Measurements from ENCODE around the gene KRTAP5-3. TPM values are rescaled to one million over a fixed set of nuclear protein-coding genes. Genes with fewer than 3 reads are reported as not detected.

KRTAP5-3 gene
- total RNA-seq, 1 donor from 2014 or later, result not detected

DNA sequence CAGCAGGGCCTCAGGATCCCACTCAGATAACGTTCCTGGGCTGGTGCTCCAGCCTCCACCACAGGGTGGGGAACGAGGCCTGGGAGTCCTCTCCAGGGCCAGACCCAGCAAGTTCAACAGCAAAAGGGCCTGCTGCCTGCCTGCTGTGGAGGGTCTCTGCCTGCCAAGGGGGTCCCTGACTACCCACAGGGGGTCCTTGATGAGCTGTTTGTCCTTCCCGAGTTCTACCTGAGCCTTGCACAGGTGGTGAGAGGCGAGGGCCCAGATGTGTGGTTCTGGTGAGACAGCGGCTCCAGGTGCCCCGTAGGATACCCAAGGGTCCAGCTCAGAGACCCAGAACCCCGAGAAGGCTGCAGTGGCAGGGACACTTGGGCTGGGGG lies 40.6 kb downstream of the KRTAP5-3 start:
- Histone ChIP-seq H3K4me3 (ENCODE audit: low read depth, low read length) (no peak overlapping the region), H3K27me3 (ENCODE audit: control insufficient read depth, insufficient read depth, low read length) (peaks cover 4% of the 10 kb centered on the region), H3K36me3 (ENCODE audit: control insufficient read depth, insufficient read depth, low read length) (no peaks in the 10 kb centered on the region)
- FAIRE-seq (no peak), DNase-seq (ENCODE audit: low read depth) (no peak)
- TF ChIP-seq, protein P1, sequence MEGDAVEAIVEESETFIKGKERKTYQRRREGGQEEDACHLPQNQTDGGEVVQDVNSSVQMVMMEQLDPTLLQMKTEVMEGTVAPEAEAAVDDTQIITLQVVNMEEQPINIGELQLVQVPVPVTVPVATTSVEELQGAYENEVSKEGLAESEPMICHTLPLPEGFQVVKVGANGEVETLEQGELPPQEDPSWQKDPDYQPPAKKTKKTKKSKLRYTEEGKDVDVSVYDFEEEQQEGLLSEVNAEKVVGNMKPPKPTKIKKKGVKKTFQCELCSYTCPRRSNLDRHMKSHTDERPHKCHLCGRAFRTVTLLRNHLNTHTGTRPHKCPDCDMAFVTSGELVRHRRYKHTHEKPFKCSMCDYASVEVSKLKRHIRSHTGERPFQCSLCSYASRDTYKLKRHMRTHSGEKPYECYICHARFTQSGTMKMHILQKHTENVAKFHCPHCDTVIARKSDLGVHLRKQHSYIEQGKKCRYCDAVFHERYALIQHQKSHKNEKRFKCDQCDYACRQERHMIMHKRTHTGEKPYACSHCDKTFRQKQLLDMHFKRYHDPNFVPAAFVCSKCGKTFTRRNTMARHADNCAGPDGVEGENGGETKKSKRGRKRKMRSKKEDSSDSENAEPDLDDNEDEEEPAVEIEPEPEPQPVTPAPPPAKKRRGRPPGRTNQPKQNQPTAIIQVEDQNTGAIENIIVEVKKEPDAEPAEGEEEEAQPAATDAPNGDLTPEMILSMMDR (IDR thresholded peaks at IDR 0.05; ENCODE audit: insufficient read depth, low read length, severe bottlenecking), result no peak

GRCh38 chr11:1567052-1567720 lies 41.1 kb downstream of the KRTAP5-3 start:
- FAIRE-seq, result no peak
- TF ChIP-seq, protein P1 (IDR thresholded peaks at IDR 0.05; ENCODE audit: insufficient read depth, low read length, severe bottlenecking), result no peak
- Histone ChIP-seq H3K27me3 (ENCODE audit: control insufficient read depth, insufficient read depth, low read length) (peaks cover 4% of the 10 kb centered on the region), H3K36me3 (ENCODE audit: control insufficient read depth, insufficient read depth, low read length) (no peaks in the 10 kb centered on the region), H3K4me3 (ENCODE audit: low read depth, low read length) (no peak overlapping the region)
- no peak for DNase-seq (ENCODE audit: low read depth)

DNA sequence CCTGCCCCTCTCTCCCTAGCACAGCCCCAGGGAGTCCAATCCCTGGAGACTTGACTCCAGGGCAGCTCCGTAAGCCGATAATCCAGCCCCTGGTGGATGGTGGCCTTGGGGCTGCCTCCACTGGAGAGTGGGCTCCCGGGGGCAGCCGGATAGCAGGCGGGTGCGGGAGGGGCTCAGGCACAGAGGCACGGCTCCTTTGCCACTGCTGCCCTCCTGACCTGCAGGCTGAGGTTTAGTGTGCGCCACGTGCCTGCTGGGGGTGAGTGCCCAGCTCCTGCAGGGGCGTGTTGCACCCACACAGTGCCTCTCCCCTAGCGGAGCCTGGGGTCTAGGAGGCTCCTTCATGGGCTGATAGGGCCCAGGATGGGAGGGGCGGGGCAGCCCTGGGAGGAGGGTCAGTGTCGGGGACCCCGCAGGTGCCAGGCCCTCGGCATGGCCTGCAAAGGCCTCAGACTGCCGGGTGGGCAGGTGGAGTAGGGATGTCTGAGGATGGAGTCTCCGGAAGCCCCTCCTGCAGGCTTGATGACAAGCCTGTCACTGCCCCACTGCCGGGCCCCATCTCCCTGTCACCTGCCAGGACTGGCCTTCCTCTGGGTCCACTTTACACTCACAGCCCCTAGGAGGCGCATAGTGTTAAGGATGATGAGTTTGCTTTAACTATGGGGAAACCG lies 41.7 kb downstream of the KRTAP5-3 start:
- H3K4me3 ChIP-seq (ENCODE audit: low read depth, low read length), result no peak overlapping the region
- no peak for DNase-seq (ENCODE audit: low read depth)
- FAIRE-seq, result no peak
- TF ChIP-seq, protein P1 (IDR thresholded peaks at IDR 0.05; ENCODE audit: insufficient read depth, low read length, severe bottlenecking), result no peak
- no peaks in the 10 kb centered on the region for H3K36me3 ChIP-seq (ENCODE audit: control insufficient read depth, insufficient read depth, low read length)
- H3K27me3 ChIP-seq (ENCODE audit: control insufficient read depth, insufficient read depth, low read length), result peaks cover 4% of the 10 kb centered on the region

DNA sequence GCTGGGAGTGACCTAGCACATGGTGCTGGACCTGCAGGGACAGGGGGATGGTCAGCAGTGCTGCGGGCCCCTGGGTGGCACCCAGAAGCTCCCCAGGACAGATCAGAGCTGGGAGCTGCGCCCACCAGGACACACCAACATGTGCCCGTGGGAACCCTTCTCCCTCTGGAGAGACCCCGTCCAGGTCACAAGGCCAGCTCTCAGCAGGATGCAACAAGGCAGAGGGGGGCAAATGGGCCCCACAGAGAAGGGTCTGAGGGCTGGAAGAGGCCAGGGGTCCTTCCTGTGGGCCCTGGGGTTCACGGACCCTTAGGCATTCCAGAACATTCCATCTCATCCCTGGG lies 42.4 kb downstream of the KRTAP5-3 start:
- Histone ChIP-seq H3K36me3 (ENCODE audit: control insufficient read depth, insufficient read depth, low read length) (no peaks in the 10 kb centered on the region), H3K4me3 (ENCODE audit: low read depth, low read length) (no peak overlapping the region), H3K27me3 (ENCODE audit: control insufficient read depth, insufficient read depth, low read length) (peaks cover 4% of the 10 kb centered on the region)
- FAIRE-seq (no peak), DNase-seq (ENCODE audit: low read depth) (no peak)
- TF ChIP-seq, protein P1 (IDR thresholded peaks at IDR 0.05; ENCODE audit: insufficient read depth, low read length, severe bottlenecking), result no peak

DNA sequence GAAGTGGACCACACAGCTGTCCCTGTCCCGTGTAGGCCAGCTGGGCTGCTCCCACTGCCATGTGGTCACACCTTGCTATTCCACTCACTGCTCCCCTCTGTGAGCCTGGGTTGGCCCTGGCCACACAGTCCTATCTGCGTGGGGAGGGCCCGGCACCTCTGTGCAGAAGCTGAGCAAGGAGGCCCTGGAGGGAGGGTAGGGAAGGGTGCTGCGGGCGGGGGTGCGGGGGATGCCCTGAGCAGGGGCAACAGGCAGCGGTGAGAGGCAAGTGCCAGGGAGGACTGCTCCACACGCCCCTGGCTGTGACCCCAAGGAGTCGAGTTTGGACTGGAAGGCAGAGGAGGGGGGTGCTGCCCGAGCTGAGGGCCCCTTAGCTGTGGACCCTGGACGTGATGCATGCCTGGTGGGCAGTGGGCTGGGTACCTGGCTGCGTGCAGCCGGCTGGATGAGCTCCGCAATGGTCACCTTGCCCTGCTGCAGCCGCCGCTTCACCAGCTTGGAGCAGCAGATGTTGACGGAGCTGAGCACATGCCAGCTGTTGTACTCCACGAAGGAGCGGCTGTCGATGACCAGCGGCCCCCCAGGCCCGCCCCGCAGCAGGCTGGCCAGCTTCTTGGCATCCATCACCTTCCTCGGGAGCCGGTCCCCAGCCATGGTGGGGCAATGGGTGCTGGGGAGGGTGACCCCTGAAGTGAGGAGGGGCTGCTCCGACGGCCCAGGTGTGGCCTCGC lies 42.9 kb downstream of the KRTAP5-3 start:
- DNase-seq (ENCODE audit: low read depth) (no peak), FAIRE-seq (no peak)
- TF ChIP-seq, protein P1 (IDR thresholded peaks at IDR 0.05; ENCODE audit: insufficient read depth, low read length, severe bottlenecking), result no peak
- Histone ChIP-seq H3K36me3 (ENCODE audit: control insufficient read depth, insufficient read depth, low read length) (no peaks in the 10 kb centered on the region), H3K27me3 (ENCODE audit: control insufficient read depth, insufficient read depth, low read length) (peaks cover 2% of the 10 kb centered on the region), H3K4me3 (ENCODE audit: low read depth, low read length) (no peak overlapping the region)

All from bronchial epithelial cell (primary cell).